Fibroblast of skin of right biceps (primary cell): ENCODE measurements around the gene HPSE2.
A peak's percentile ranks its signal among the peaks of the same experiment; 100 is the strongest.
"Not testable (repeated sequence)": the region's sequence is repeated elsewhere in the genome, so short reads cannot be mapped to it uniquely, and the experiment has no call there.

Experiments used
- DNase-seq: peaks from one replicate; pipeline ENCODE4 v3.0.0-alpha.2; 2013

The HPSE2 gene

GRCh38 chr10:99235658-99236626, at the start of gene HPSE2:
Gene HPSE2 (minus strand): TSS chr10:99235852.
- DNase-seq: no peak

GRCh38 chr10:99280472-99280871, 44.8 kb upstream of the HPSE2 start:
- DNase-seq: no peak

GRCh38 chr10:99279626-99280111, 44.0 kb upstream of the HPSE2 start:
- peak; percentile 86 for DNase-seq

DNA sequence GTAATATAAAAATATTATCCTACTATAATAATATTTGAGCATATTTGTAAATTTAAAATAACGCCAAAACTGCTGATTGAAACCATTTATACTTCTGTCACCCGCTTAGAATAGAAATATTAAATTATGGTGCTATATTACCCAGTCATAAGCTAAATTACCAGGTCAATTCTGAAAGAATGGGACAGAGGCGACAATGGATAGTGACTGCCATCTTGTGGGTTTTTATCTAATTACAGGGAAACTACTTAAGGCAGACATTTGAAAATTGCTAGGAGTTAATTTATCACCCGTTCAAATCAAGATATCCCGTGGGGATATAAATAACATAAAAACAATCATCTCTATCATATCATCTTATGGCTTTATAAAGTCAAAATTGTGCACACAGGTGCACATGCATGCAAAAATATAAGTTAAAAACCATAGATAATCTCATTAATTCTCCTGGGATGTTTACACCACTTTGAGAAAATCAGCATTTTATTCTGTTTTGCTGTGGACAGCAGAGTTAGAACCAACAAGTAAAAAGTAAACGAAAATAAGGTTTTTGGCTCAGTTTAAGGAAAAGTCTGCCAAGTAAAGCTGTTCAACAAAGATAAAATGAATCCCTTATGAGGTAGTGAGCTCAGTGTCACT, 41.3 kb upstream of the HPSE2 start:
- peak; percentile 11 for DNase-seq

- no peak for DNase-seq
These were observed 30.7 kb upstream of the HPSE2 start for GRCh38 chr10:99266383-99266782.

- DNase-seq: no peak
These were observed 13.2 kb upstream of the HPSE2 start for GRCh38 chr10:99248824-99249223.

DNA sequence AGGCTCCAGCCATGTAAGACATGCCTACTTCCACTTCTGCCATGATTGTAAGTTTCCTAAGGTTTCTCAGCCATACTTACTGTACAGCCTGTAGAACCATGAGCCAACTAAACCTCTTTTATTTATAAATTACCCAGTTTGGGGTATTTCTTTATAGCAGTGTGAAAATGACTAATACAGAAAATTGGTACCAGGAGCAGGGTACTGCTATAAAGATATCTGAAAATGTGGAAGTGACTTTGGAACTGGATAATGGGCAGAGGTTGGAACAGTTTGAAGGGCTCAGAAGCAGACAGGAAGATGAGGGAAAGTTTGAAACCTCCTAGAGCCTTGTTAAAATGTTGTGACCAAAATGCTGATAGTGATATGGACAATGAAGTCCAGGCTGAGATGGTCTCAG, 12.2 kb upstream of the HPSE2 start:
- not testable (repeated sequence) for DNase-seq

GRCh38 chr10:99236627-99237309, 1.1 kb upstream of the HPSE2 start:
- no peak for DNase-seq

GRCh38 chr10:99234791-99235657, 628 bp downstream of the HPSE2 start:
- peak; percentile 10 for DNase-seq

GRCh38 chr10:99234041-99234790, 1.4 kb downstream of the HPSE2 start:
- DNase-seq: peak; percentile 43

DNA sequence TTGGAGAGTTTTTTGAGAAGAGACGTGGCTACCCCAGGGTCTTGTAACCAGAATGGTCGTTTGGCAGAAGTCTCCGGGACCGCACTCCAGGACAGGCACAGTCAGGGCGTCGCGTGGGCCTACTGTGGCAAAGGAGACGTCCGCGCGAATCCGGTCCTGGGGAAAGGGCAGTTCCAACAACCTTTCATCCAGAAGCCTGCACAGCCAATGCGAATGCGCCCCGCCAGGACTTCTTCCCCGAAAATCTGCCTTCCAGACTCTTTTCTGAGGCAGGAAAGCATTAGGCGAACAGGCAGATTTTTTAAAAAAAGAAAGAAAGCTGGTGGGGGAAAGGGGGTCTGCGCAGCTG, 2.0 kb downstream of the HPSE2 start:
- no peak for DNase-seq

- no peak for DNase-seq
These were observed 2.5 kb downstream of the HPSE2 start for GRCh38 chr10:99233000-99233688.

DNA sequence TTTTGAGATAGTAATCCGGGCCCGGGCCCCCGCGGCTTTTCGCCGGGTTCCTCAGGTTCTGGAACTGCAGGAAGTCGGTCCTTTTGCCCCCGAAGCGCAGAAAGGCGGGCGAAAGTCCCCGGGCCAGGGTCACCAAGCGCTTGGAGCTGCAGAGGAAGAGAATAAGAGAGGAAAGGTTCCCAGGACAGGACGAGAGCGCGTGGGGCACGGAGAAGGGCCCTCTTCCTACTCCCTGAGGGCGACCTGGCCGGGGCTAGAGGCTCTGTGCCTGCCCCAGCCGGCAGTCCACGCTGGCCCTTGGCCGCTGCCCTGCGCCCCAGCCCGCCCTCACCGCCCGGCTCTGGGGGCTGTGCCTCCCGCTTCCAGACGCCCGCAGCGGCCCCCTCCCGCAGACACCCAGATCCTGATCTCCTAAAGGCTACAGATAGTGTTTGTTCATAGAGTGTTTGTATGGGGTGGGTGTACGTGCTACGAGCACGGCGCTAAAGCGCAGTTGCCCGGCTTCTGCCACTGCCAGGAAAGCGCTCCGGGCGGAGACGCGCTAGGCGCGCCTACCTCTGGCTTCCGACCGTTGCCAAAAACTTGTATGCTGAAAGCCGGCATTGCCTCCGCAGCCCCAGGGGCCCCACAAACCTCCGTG, 3.2 kb downstream of the HPSE2 start:
- DNase-seq: peak; percentile 9

- no peak for DNase-seq
These were observed 10.9 kb downstream of the HPSE2 start for GRCh38 chr10:99224766-99225165.

DNA sequence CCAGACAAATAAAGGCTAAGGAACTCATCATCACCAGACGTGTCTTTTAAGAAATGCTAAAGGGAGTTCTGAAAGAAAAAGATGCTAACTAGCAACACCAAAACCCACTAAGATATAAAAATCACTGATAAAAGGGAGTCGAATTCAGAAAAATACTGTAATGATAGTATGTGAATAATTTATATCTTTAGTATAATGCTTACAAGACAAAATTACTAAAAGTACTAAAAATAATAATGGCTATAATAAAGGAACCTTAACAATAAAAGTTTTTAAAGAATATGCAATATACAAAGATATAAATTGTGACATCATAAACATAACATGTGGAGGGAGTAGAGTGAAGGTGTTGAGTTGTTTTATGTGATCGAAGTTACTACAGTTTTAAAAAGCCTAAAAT, 28.3 kb downstream of the HPSE2 start:
- DNase-seq: no peak

DNA sequence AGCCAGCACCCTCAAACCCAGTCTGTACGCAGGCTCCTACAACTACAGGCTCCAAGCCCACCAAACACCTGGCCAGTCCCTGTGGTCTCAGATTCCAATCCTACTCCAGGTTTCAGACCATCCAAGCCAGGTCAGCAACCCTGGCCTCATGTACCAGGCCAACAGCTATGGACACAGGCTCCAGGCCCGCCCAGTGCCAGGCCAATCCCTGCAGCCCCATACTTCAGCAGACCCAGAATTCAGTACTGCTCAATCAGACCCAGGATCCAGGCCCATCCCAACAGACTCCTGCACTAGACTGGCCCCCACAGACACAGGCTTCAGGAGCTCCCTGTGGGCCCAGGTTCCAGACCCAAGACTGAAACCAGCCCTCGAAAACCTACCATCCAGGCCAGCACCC, 32.3 kb downstream of the HPSE2 start:
- no peak for DNase-seq

- DNase-seq: no peak
These were observed 62.7 kb downstream of the HPSE2 start for GRCh38 chr10:99172950-99173349.

DNA sequence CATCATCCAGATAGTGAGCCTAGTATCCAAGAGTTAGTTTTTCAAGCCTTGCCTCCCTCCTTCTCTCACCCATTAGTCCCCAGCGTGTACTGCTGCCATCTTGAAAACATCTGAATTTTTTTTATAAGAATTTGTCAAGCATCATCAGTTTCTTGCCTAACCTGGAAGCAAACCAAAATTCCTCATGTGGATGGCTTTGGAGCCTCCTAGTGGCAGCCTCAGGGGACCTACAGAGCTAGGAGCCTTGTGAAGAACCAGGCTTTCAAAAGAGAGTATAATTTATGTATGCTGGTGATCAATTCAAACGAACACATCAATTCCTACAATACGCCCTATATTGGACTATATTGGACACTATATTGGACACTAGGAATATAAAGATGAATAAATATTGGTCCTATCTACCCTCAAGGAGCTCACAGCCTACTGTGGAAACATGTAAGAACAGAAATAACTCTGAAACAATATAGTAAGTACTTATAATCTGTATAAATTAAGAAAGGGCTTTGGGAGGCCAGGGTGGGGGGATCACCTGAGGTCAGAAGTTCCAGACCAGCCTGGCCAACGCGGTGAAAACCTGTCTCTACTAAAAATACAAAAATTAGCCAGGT, 63.4 kb downstream of the HPSE2 start:
- DNase-seq: peak; percentile 46

DNA sequence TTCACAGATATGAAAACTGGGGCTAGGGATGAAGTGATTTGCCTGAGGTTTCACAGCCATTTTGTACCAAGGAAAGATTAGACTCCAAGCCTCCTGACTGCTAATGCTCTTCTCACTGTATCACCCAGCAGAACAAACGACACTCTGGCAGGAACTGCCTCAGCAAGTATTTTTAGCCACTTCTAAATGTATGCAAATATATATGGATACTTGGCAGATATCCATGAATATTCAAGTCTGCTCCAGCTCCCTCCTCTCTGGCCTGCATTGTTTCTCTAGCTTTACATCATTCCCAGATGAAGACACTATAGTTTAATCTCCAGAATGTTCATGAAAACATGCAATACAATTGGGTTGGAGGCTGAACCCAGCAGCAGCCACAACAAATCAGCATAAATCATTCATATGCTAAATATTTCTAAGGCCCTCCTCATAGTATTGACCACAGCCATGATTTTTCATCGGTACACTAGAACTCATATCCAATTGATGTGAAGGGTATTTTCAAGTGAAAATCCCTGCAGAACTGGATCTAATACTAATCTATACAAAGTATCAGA, 65.5 kb downstream of the HPSE2 start:
- DNase-seq: no peak

DNA sequence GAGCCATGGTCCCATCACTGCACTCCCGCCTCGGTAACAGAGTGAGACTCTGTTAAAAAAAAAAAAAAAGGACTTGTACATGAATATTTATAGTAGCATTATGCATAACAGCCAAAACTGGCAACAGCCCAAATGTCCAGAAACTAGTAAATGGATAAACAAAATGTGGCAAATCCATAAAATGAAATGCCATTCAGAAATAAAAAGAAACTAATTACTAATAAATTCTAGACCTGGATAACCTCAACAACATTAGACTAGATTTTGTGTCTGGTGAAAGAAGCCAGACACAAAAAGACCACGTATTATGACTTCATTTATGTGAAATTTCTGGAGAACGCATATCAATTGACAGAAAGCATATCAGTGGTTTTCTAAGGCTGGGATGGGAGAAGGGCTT, 74.5 kb downstream of the HPSE2 start:
- no peak for DNase-seq
